Right renal cortex interstitium (tissue), 3 donors: ENCODE data around the gene SFXN2. TPM values are rescaled to one million over a fixed set of nuclear protein-coding genes. Genes with fewer than 3 reads are reported as not detected.

Experiments
- DNase-seq, 3 donors: peaks; one replicate each; pipeline ENCODE4 v3.0.0-alpha.2; 2013; ENCODE audit warnings: low read depth in 3 of 3, low spot score in 2 of 3
- polyA plus RNA-seq, 3 donors: library from polyadenylated mRNA; unstranded; fragments of 120-200 nt; gene quantifications; one replicate each; pipeline ENCODE4 v1.2.1, GENCODE V29; 2013; ENCODE audit not compliant: insufficient read length in 3 of 3

Gene SFXN2
- polyA plus RNA-seq, 3 donors = 44.0 to 48.3 (median 47.1) TPM

DNA sequence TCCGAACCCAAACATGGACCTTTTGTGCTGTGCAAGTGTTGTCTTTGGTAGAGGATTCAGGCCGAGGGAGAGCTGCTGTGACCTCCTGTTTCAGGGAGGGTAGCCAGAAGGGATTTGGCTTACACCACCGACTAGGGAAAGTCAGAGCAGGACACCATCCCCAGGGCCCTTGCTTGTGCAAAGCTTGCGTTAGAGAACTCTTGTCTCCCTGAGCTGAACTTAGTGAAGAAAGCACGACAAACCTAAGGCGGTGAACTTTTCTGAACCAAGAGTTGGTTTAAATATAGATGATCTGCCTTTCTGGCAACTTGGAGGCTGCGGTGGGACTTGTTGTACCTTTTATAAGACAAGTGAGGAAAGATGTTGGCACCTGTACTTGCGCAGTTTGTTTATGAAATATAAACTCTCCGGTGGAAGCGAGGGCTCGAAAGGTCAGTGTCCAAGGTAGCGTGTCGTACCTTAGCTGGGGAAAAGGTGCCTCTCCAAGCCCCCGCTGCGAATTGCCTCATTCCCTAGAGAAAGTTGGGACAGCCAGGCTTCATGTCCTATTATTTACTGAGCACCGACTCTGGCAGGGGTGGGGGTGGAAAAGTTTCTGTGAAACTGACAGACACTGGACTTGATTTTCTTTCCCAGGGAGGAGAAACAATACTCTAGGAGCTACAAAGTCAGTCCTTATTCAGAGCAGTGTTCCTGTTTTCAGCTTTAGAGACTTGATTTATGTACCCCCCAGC, 60.9 kb downstream of the SFXN2 start:
- DNase-seq = no peak

DNA sequence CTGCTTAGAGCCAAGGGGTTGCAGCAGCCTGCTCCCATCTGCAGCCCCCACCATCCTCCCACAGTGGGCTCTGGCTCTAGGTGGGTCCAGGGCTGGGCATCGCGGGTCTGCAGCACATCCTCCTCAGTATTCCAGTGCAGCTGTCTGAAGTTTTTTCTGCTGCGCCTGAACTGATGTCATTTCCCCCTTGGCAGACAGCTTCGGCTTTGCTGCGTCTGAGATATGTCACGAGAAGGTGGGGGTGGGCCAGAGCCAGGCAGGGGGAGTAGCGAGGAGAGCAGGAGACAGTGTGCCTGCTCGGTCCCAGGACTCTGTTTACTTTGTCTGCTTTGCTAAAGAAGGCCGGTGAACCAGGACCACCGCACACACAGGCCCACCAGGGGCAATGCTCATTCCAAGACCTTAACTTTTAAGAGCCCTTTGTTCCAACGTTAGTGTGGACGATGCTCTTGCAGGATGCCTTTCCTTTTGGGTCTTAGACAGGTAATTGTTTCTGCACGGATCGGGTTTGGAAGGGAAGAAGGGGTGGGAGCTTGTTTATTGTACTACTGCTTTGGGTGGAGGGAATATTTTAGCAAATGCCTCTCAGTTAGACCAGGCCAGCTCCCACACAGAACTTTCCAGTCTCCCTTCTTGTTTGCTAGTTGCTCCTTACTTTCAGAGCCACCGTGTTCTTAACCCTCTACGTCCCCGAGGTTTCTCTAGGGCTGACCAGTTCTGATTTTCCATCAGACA, 61.7 kb downstream of the SFXN2 start:
- peak in 2 of 3 donors; percentile 78 to 79 for DNase-seq

DNA sequence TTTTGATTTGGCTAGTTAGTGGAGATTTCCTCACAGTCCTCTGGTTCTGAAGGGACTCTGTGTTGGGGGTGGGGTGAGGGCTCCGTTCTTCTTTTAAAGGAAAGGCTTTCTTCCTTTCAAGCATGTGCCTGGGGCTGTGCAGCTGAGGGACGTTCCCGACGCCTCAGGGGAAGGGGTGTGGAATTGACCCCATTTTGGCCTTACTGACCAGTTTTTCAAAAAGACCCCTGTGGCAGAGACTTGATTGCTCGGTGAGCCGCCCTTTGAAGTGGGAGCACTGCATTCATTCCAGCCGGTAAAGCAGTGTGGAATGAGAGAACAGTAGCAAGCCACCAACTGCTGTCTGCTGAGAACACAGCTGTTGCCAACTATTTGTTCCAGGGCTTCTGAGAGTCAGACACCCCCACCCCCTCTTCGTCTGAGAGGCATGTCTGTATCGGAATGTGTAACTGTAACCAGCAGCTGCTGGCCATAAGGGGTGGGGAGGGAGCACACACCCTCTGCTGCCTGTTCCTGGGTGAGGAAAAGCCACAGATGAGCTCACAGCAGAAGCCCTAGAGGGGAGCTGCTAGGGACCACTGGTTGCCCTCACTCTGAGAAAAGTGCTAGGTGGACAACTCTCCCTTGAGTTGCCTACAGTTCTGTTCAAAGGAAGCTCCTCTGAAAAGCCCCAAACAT, 62.5 kb downstream of the SFXN2 start:
- peak in 2 of 3 donors; percentile 85 for DNase-seq

DNA sequence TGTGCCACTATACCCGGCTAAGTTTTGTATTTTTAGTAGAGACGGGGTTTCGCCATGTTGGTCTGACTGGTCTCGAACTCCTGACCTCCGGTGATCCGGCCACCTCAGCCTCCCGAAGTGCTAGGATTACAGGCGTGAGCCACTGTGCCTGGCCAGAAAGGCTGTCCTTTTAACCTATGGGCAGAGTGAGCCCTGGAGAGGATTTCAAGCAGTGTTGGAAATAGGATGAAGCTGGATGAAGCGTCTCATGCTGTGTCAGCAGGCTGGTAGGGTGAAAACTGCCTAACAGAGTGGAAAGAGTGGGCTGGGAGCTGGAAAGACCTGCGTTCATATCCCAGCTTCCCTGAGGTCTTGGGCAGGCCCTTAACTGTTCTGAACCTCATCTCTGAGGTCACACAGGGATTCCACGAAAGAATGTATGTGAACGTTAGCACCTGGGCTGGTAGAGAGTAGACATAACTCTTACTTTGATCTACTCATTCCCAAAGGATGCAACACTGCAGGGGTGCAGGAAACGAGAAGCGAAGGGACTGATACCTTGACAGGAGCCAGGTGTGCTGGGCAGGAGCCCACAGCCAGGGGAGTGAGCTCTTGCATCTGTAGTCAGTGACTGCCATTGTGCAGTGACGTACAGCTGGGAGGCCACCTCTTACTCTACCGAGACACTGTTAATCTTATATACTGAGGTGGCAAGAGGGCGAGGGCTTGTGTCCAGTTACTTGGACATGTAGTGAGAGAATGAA, 63.4 kb downstream of the SFXN2 start:
- DNase-seq = no peak

GRCh38 chr10:102778781-102779180, 64.3 kb downstream of the SFXN2 start:
- no peak for DNase-seq

DNA sequence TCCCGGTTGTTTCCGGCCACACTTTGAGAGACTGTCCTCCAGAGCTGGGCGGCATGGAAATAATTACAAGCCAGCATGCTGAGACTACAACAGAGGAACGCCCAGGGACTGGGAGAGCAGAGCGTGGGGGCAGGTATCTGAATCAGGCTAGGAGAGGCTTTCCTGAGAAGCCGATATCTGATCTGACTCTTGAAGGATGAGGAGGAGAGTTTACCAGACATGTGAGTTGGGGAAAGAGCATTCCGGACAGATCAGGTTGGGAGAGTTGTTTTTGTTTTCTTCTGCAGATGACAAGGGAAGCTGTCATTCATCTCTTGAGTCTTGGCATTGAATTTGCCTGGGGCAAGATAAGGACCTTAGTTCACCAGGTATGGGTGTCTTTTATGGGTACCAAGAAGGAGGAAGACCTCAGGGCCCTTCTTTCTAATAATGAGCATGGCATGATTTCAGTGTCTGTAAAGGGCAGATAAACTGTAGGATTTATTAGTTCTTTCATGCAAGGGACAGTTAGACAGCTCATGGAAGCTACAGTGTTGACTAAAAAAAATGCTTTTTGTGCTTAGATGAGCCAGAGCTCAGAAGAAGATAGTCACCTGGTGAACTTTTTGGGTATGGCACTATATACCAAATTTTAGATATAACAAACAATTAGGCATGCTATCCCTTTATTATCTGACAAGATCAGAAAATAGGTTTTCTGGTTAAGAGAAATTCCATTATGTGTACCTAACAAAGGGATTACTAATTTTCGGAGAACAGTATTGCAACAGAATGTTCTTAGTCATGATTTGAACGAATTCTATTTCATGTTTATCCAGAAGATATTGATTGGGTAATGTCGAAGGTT, 65.5 kb downstream of the SFXN2 start:
- no peak for DNase-seq

GRCh38 chr10:102780527-102780808, 66.0 kb downstream of the SFXN2 start:
- no peak for DNase-seq

- DNase-seq = no peak
Measured at GRCh38 chr10:102781090-102781920, 66.9 kb downstream of the SFXN2 start.

DNA sequence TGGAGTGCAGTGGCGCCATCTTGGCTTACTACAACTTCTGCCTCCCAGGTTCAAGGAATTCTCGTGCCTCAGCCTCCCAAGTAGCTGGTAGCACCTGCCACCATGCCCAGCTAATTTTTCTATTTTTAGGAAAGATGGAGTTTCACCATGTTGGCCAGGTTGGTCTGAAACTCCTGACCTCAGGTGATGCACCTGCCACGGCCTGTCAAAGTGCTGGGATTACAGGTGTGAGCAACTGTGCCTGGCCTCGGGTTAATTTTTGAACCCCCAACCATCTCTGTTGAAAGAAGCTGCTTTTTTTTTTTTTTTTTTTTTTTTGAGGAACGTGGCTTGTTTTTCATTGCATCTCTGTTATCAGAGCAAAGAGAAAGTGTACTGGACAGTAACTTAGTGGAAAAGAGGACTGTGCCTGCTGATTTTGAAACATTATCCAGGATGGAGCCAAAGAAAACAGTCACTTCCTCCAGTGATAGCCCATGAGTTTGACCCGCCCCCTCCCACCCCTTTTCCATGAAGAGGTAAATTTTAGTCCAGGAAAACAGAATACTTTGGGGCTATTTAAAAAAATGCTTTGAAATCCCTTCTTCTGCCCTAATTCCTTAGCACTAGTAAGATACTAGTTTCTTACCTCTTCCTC, 67.6 kb downstream of the SFXN2 start:
- DNase-seq = no peak

GRCh38 chr10:102782673-102783551, 68.5 kb downstream of the SFXN2 start:
- DNase-seq = no peak

GRCh38 chr10:102783568-102783967, 69.1 kb downstream of the SFXN2 start:
- no peak for DNase-seq

GRCh38 chr10:102785818-102786217, 71.4 kb downstream of the SFXN2 start:
- no peak for DNase-seq

DNA sequence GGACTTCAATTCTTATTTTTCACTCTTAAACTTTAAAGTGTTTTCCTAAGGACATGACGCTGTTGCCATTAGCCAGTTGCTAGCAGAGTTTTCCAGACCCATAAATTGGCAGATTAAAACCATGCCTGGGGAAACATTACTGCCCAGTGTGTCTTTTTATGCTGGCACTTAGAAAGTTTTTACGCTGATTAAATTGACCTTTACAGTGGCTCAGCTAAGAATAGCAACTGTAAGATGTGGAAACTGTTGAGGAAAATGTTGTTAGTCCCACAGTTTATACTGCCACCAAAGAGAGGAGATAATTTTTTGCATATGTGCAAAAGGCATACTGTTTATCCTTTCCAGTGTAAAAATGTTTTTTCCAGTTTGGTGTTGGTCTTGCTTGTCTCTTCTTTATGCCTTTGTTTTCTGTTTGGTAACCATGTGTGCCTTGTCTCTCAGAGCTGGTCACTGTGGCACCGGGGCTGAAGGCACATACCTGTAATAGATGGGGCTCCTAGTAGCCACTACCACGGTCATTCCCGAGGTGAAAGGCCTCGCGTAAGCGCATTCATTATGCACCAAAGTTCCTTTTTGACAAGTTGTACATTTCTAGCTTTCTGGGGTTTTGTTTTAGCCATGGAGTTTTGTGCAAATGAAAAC, 77.4 kb downstream of the SFXN2 start:
- DNase-seq = no peak
